NCI-H748 (cell line): ENCODE measurements around the gene ITIH3.

Experiments
- DNase-seq: peaks from one replicate; lab custom pipeline; 2025; ENCODE audit not compliant: unreplicated experiment; lab: John Stamatoyannopoulos, UW

Gene ITIH3

GRCh38 chr3:52779837-52780585 is 14.6 kb upstream of the ITIH3 start:
- no peak for DNase-seq

GRCh38 chr3:52781741-52782140 is 12.9 kb upstream of the ITIH3 start:
- DNase-seq: no peak

- no peak for DNase-seq
Measured at GRCh38 chr3:52782412-52783210, 12.0 kb upstream of the ITIH3 start.

- no peak for DNase-seq
Measured at GRCh38 chr3:52783211-52783555, 11.4 kb upstream of the ITIH3 start.

GRCh38 chr3:52784021-52784621 is 10.5 kb upstream of the ITIH3 start:
- no peak for DNase-seq

GRCh38 chr3:52784931-52785590 is 9.5 kb upstream of the ITIH3 start:
- no peak for DNase-seq

GRCh38 chr3:52786330-52787215 is 8.0 kb upstream of the ITIH3 start:
- no peak for DNase-seq

- no peak for DNase-seq
Measured at GRCh38 chr3:52787246-52787645, 7.3 kb upstream of the ITIH3 start.

GRCh38 chr3:52787672-52788625 is 6.6 kb upstream of the ITIH3 start:
- DNase-seq: no peak

DNA sequence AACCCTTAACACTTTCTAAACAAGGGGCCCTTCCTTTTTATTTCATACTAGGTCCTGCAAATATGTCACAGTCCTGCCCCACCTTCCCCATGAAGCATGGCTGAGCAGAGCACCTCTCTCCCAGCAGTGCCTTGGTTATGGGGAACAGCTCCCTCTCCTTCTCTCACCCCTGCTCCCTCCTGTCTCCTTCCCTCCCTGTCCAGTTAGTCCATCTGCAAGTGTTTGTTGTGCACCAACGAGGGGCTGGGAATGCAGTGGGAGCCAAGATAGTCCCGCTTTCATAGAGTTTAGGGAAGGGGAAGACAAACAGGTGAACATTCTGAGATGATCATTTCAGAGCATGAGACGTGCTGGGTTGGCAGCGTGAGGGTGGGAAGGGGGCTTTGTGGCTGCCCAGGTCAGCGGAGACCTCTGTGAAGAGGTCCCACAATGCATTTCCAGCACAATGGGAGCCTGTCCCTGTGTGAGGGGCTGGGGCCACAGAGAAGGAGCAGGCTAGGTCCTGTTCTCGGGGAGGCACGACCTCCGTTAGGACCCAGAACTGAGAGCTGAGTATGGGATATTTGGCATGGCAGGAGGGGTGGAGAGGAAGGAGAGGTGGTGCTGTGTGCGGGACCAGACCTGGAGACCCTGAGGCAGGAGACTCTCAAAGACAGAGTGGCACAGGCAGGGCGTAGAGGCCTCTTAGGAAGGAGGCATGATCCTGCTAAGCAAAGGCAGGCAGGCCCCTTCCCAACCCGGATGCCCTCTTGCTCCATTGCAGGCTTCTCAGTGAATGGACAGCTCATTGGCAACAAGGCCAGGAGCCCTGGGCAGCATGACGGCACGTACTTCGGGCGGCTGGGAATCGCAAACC is 5.5 kb upstream of the ITIH3 start:
- DNase-seq: no peak

GRCh38 chr3:52789746-52790040 is 4.9 kb upstream of the ITIH3 start:
- no peak for DNase-seq

DNA sequence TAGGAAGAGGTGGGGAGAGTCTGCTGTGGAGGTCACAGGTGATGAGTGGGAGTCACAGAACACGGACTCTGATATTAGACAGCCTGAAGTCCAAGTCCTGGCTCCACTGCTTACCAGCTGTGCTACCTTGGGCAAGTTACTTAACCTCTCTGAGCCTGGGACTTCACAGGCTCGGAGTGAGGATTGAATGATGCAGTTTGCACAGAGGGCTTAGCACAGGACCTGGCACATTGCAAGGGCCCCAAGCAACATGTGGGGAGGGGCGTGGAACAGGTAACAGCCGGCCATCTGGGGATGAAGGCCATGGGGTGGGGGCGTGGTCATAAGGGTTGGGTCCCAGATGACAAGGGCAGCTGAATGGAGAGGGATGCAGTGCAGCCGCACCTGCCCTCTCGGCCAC is 4.3 kb upstream of the ITIH3 start:
- DNase-seq: no peak

- no peak for DNase-seq
Measured at GRCh38 chr3:52790741-52791140, 3.9 kb upstream of the ITIH3 start.

GRCh38 chr3:52791366-52791765 is 3.2 kb upstream of the ITIH3 start:
- DNase-seq: no peak

DNA sequence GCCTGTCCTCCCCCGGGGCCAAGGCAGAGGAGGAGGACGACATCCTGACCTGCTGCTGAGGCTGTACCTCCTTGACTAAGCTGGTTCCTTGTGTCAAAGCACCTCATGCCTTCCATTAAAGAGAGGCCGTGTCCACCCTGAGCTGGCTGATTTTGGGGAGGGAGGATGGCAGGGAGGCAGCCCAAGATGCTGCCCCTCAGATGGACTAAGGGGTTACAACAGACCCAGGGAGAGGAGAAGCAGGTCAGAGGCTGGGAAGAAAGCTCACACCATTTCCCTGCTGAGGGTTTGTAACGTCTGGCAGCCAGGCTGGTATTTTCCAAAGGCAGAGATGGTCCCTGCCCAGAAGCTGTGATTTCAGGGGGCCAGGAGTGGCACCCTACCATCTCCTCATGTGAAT is 2.7 kb upstream of the ITIH3 start:
- no peak for DNase-seq

GRCh38 chr3:52792413-52792812 is 2.2 kb upstream of the ITIH3 start:
- DNase-seq: no peak

GRCh38 chr3:52792961-52793695 is 1.5 kb upstream of the ITIH3 start:
- DNase-seq: peak; percentile 7
